Measurements from ENCODE around the gene ABHD16B. TPM values are rescaled to one million over a fixed set of nuclear protein-coding genes. Genes with fewer than 3 reads are reported as not detected.

Gene ABHD16B
- total RNA-seq, 1 experiment from 2014 or later, result not detected

GRCh38 chr20:63828951-63829350, 32.3 kb upstream of the ABHD16B start:
- BruUV-seq (replicated peaks), result no TSS peak

GRCh38 chr20:63829603-63829944, 31.7 kb upstream of the ABHD16B start:
- DNase-seq (no peak), ATAC-seq (no peak)
- Histone ChIP-seq H3K4me3 (ENCODE audit: low read length) (no peak overlapping the region), H3K9me2 (replicated peaks; ENCODE audit: low read length) (no peaks in the 10 kb centered on the region), H3K9ac (ENCODE audit: low read length) (no peak overlapping the region), H3K27me3 (ENCODE audit: low read length) (no peaks in the 10 kb centered on the region), H3F3A (ENCODE audit: low read length, unreplicated experiment) (no peaks in the 10 kb centered on the region), H3K9me3 (ENCODE audit: low read length) (no peaks in the 10 kb centered on the region), H3K36me3 (ENCODE audit: low read depth, low read length) (no peaks in the 10 kb centered on the region), H3K4me1 (ENCODE audit: insufficient read depth, low read length) (peaks cover 11% of the 10 kb centered on the region; the same call in 1 of the 2 replicates), H3K79me2 (ENCODE audit: low read length) (no peaks in the 10 kb centered on the region), H4K20me1 (ENCODE audit: low read length) (no peaks in the 10 kb centered on the region), H2AFZ (ENCODE audit: low read length) (no peak overlapping the region), H3K4me2 (ENCODE audit: low read length) (peak overlapping the region; percentile 1), H3K27ac (ENCODE audit: low read length) (no peak overlapping the region)
- TF ChIP-seq CTCF (conservative IDR thresholded peaks at IDR 0.05; ENCODE audit: low read depth, low read length) (no peak), EZH2phosphoT487 (IDR thresholded peaks at IDR 0.05; ENCODE audit: borderline replicate concordance, low read length) (no peak), EZH2 (IDR thresholded peaks at IDR 0.05; ENCODE audit: low read length, unreplicated experiment) (no peak)
- TSS peak; percentile 72 for BruUV-seq (replicated peaks)
- ChIA-PET POLR2A (ENCODE audit: unreplicated experiment) (no interaction called here), CTCF (interaction anchor here (0.6 kb wide), 1 partner anchor 1278 kb away, joined by 4 read pairs; no protein-coding TSS in a partner anchor)
- intact Hi-C loops (cut with micrococcal nuclease), result no loop called here

More at GRCh38 chr20:63828951-63829350, 32.3 kb upstream of the ABHD16B start:
- H3K9ac ChIP-seq (ENCODE audit: low read length), result no peak overlapping the region
- no peaks in the 10 kb centered on the region for H3K9me2 ChIP-seq (replicated peaks; ENCODE audit: low read length)
- peaks cover 7% of the 10 kb centered on the region; the same call in 1 of the 2 replicates for H3K4me1 ChIP-seq (ENCODE audit: insufficient read depth, low read length)
- no peak overlapping the region for H3K27ac ChIP-seq (ENCODE audit: low read length)
- no peak for DNase-seq
- no peak overlapping the region for H3K4me3 ChIP-seq (ENCODE audit: low read length)
- ATAC-seq, result no peak
- no peaks in the 10 kb centered on the region for H3K79me2 ChIP-seq (ENCODE audit: low read length)
- no peak for TF ChIP-seq EZH2 (IDR thresholded peaks at IDR 0.05; ENCODE audit: low read length, unreplicated experiment)
- no peak for TF ChIP-seq CTCF (conservative IDR thresholded peaks at IDR 0.05; ENCODE audit: low read depth, low read length)
- TF ChIP-seq EZH2phosphoT487 (IDR thresholded peaks at IDR 0.05; ENCODE audit: borderline replicate concordance, low read length), result no peak
- POLR2A ChIA-PET (ENCODE audit: unreplicated experiment), result no interaction called here
- H3K36me3 ChIP-seq (ENCODE audit: low read depth, low read length), result no peaks in the 10 kb centered on the region
- peak overlapping the region; percentile 1; the same call in 1 of the 2 replicates for H3K4me2 ChIP-seq (ENCODE audit: low read length)
- no peak overlapping the region for H2AFZ ChIP-seq (ENCODE audit: low read length)
- no peaks in the 10 kb centered on the region for H3F3A ChIP-seq (ENCODE audit: low read length, unreplicated experiment)
- H4K20me1 ChIP-seq (ENCODE audit: low read length), result no peaks in the 10 kb centered on the region
- no peaks in the 10 kb centered on the region for H3K9me3 ChIP-seq (ENCODE audit: low read length)
- CTCF ChIA-PET, result interaction anchor here (0.6 kb wide), 1 partner anchor 1277 kb away, joined by 4 read pairs; no protein-coding TSS in a partner anchor
- intact Hi-C loops (cut with micrococcal nuclease), result no loop called here
- no peaks in the 10 kb centered on the region for H3K27me3 ChIP-seq (ENCODE audit: low read length)

- intact Hi-C loops (cut with micrococcal nuclease), result no loop called here
- Histone ChIP-seq H3K79me2 (ENCODE audit: low read length) (no peaks in the 10 kb centered on the region), H4K20me1 (ENCODE audit: low read length) (no peaks in the 10 kb centered on the region), H2AFZ (ENCODE audit: low read length) (no peak overlapping the region), H3K4me2 (ENCODE audit: low read length) (peak overlapping the region; percentile 57), H3K36me3 (ENCODE audit: low read depth, low read length) (no peaks in the 10 kb centered on the region), H3K9me3 (ENCODE audit: low read length) (no peaks in the 10 kb centered on the region), H3K9me2 (replicated peaks; ENCODE audit: low read length) (no peaks in the 10 kb centered on the region), H3K4me3 (ENCODE audit: low read length) (peak overlapping the region; percentile 58; the same call in 1 of the 2 replicates), H3K4me1 (ENCODE audit: insufficient read depth, low read length) (peaks cover 13% of the 10 kb centered on the region; the same call in 1 of the 2 replicates), H3K27me3 (ENCODE audit: low read length) (no peaks in the 10 kb centered on the region), H3K27ac (ENCODE audit: low read length) (no peak overlapping the region), H3K9ac (ENCODE audit: low read length) (no peak overlapping the region), H3F3A (ENCODE audit: low read length, unreplicated experiment) (no peaks in the 10 kb centered on the region)
- TF ChIP-seq CTCF (conservative IDR thresholded peaks at IDR 0.05; ENCODE audit: low read depth, low read length), result no peak
- TF ChIP-seq EZH2 (IDR thresholded peaks at IDR 0.05; ENCODE audit: low read length, unreplicated experiment), result no peak
- no peak for TF ChIP-seq EZH2phosphoT487 (IDR thresholded peaks at IDR 0.05; ENCODE audit: borderline replicate concordance, low read length)
- no peak for ATAC-seq
- ChIA-PET CTCF (no interaction called here), POLR2A (ENCODE audit: unreplicated experiment) (no interaction called here)
- BruUV-seq (replicated peaks), result no TSS peak
- no peak for DNase-seq
Observed at GRCh38 chr20:63829945-63830835, 31.1 kb upstream of the ABHD16B start.
